ENCODE data around the gene SLIT3. TPM values are rescaled to one million over a fixed set of nuclear protein-coding genes. Genes with fewer than 3 reads are reported as not detected.

Gene SLIT3
- total and polyA plus RNA-seq, 2 experiments from 2014 or later = 0.59 to 0.71 TPM

GRCh38 chr5:168659286-168659847 lies 641.6 kb downstream of the SLIT3 start:
- Mint-ChIP-seq H3K27me3 (ENCODE audit: insufficient read depth, low read depth, poor library complexity) (peaks cover 2% of the 10 kb centered on the region), H3K27ac (no peak overlapping the region)
- TF ChIP-seq STAT1 (IDR thresholded peaks at IDR 0.05; ENCODE audit: unreplicated experiment) = no peak
- TF ChIP-seq, protein P1, sequence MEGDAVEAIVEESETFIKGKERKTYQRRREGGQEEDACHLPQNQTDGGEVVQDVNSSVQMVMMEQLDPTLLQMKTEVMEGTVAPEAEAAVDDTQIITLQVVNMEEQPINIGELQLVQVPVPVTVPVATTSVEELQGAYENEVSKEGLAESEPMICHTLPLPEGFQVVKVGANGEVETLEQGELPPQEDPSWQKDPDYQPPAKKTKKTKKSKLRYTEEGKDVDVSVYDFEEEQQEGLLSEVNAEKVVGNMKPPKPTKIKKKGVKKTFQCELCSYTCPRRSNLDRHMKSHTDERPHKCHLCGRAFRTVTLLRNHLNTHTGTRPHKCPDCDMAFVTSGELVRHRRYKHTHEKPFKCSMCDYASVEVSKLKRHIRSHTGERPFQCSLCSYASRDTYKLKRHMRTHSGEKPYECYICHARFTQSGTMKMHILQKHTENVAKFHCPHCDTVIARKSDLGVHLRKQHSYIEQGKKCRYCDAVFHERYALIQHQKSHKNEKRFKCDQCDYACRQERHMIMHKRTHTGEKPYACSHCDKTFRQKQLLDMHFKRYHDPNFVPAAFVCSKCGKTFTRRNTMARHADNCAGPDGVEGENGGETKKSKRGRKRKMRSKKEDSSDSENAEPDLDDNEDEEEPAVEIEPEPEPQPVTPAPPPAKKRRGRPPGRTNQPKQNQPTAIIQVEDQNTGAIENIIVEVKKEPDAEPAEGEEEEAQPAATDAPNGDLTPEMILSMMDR (conservative IDR thresholded peaks at IDR 0.05; ENCODE audit: low read depth in 2 of 2) = no peak
- no peak for TF ChIP-seq NANOG (IDR thresholded peaks at IDR 0.05; ENCODE audit: borderline replicate concordance)
- TF ChIP-seq ZNF114 (CRISPR knock-in tag; IDR thresholded peaks at IDR 0.05) = no peak
- no peak for TF ChIP-seq REST (IDR thresholded peaks at IDR 0.05; ENCODE audit: unreplicated experiment)

DNA sequence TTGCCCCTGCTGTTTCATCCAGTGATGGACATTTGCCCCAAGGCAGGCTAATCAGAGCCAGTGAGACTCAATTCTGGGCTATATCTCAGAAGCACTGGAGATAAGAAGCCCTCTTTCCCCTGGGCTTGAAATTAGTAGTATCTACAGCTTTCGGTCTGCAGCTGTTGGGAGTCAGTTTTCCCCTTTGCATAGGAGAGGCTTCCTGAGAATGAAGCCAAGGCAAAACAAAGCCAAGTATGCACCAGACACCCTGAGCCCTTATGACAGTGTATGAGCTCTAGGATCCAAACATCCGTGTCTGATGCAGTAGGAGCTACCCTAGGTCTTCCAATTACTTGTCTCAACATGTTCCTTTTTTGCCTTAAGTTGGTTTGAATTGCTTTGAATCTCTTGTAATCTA lies 642.5 kb downstream of the SLIT3 start:
- no peaks in the 10 kb centered on the region for H3K27me3 ChIP-seq (ENCODE audit: insufficient read depth)
- no peak for ATAC-seq
- peaks cover 14% of the 10 kb centered on the region for H3K4me1 Mint-ChIP-seq
- H4K20me1 ChIP-seq (replicated peaks; ENCODE audit: insufficient read depth) = no peaks in the 10 kb centered on the region
- H3K9me2 ChIP-seq (ENCODE audit: insufficient read depth) = no peaks in the 10 kb centered on the region
- H3K27ac Mint-ChIP-seq = no peak overlapping the region
- H3K9me3 Mint-ChIP-seq = no peaks in the 10 kb centered on the region
- no peak overlapping the region for H3K27ac ChIP-seq (ENCODE audit: low read depth)
- no peak overlapping the region for H3K4me3 Mint-ChIP-seq
- no peak overlapping the region for H3K4me2 ChIP-seq
- H3K4me1 ChIP-seq (ENCODE audit: insufficient read depth) = peaks cover 4% of the 10 kb centered on the region; the same call in 1 of the 2 replicates
- H3K27me3 Mint-ChIP-seq (ENCODE audit: insufficient read depth, low read depth, poor library complexity) = peaks cover 1% of the 10 kb centered on the region
- H2AFZ ChIP-seq = 0 out of 2 replicates have a peak overlapping the region, but pooled peaks have one; percentile 56
- no peaks in the 10 kb centered on the region for H3F3A ChIP-seq (replicated peaks; ENCODE audit: low read depth)
- no peaks in the 10 kb centered on the region for H3K36me3 Mint-ChIP-seq (ENCODE audit: low read depth)
- no peaks in the 10 kb centered on the region for H3K36me3 ChIP-seq (ENCODE audit: insufficient read depth)
- H3K79me2 ChIP-seq (replicated peaks; ENCODE audit: insufficient read depth) = no peaks in the 10 kb centered on the region
- no peak overlapping the region for H3K4me3 ChIP-seq
- no peak for DNase-seq (ENCODE audit: low spot score)
- TF ChIP-seq ZNF331 (CRISPR knock-in tag; IDR thresholded peaks at IDR 0.05; ENCODE audit: low read depth) (no peak), EZH2 (IDR thresholded peaks at IDR 0.05; ENCODE audit: low read depth, unreplicated experiment) (no peak), STAT1 (IDR thresholded peaks at IDR 0.05; ENCODE audit: unreplicated experiment) (no peak), CREB1 (CRISPR knock-in tag; IDR thresholded peaks at IDR 0.05; ENCODE audit: low read depth) (no peak), REST (IDR thresholded peaks at IDR 0.05; ENCODE audit: unreplicated experiment) (no peak), NANOG (IDR thresholded peaks at IDR 0.05; ENCODE audit: borderline replicate concordance) (no peak), EZH2phosphoT487 (IDR thresholded peaks at IDR 0.05; ENCODE audit: unreplicated experiment) (no peak), POLR2AphosphoS5 (IDR thresholded peaks at IDR 0.05; ENCODE audit: low read depth) (no peak)
- TF ChIP-seq, protein P1 (conservative IDR thresholded peaks at IDR 0.05; ENCODE audit: low read depth in 2 of 2) = no peak

More at GRCh38 chr5:168659286-168659847, 641.6 kb downstream of the SLIT3 start:
- Mint-ChIP-seq H3K36me3 (ENCODE audit: low read depth) (no peaks in the 10 kb centered on the region), H3K9me3 (no peaks in the 10 kb centered on the region), H3K4me3 (no peak overlapping the region), H3K4me1 (peaks cover 10% of the 10 kb centered on the region; the same call in 2 of the 3 replicates)
- no peak overlapping the region for H3K27ac ChIP-seq (ENCODE audit: low read depth)
- no peaks in the 10 kb centered on the region for H3K27me3 ChIP-seq (ENCODE audit: insufficient read depth)
- no peak overlapping the region for H3K4me2 ChIP-seq
- no peaks in the 10 kb centered on the region for H3K79me2 ChIP-seq (replicated peaks; ENCODE audit: insufficient read depth)
- no peaks in the 10 kb centered on the region for H3K9me2 ChIP-seq (ENCODE audit: insufficient read depth)
- ATAC-seq (no peak), DNase-seq (ENCODE audit: low spot score) (no peak)
- H2AFZ ChIP-seq = no peak overlapping the region
- H3F3A ChIP-seq (replicated peaks; ENCODE audit: low read depth) = no peaks in the 10 kb centered on the region
- no peak overlapping the region for H3K4me3 ChIP-seq
- H4K20me1 ChIP-seq (replicated peaks; ENCODE audit: insufficient read depth) = no peaks in the 10 kb centered on the region
- peaks cover 4% of the 10 kb centered on the region; the same call in 1 of the 2 replicates for H3K4me1 ChIP-seq (ENCODE audit: insufficient read depth)
- no peaks in the 10 kb centered on the region for H3K36me3 ChIP-seq (ENCODE audit: insufficient read depth)

Data from GM23338 (cell line).